IMR-90 (cell line): ENCODE data around the gene PLD5. TPM values are rescaled to one million over a fixed set of nuclear protein-coding genes. Genes with fewer than 3 reads are reported as not detected.
"Not testable (repeated sequence)": the region's sequence is repeated elsewhere in the genome, so short reads cannot be mapped to it uniquely, and the experiment has no call there.

Source experiments
- ATAC-seq: fragments of 200-7000 bp; cut with Tn5 transposase; 2 replicates; pipeline ENCODE4 v1.9.1; 2020; ENCODE audit warnings: low read depth, mild to moderate bottlenecking, moderate library complexity
- BruUV-seq: library from RNA; stranded (reverse); fragments of 400-500 nt; replicated peaks from 2 replicates; lab custom pipeline; 2021; lab: Mats Ljungman, UMichigan
- CTCF ChIA-PET: fragments of 300-600 bp; formaldehyde crosslinking; extraction: SDS; loops from one replicate; lab custom pipeline; 2021; ENCODE audit warnings: antibody characterized with exemption; lab: Yijun Ruan, JAX
- POLR2A ChIA-PET: fragments of 300-600 bp; sonication (Branson Sonifier 250); formaldehyde crosslinking; loops from one replicate; lab custom pipeline; 2022; ENCODE audit warnings: antibody characterized with exemption; ENCODE audit not compliant: unreplicated experiment; lab: Charles Lee
- DNase-seq: peaks from one replicate; pipeline ENCODE4 v3.0.0; 2013
- H2AFZ ChIP-seq: replicated peaks from 2 replicates; pipeline ENCODE3; 2013; ENCODE audit warnings: low read length, mild to moderate bottlenecking; ENCODE audit not compliant: poor library complexity
- H2AK5ac ChIP-seq: 2 replicates; pipeline ENCODE4 v1.6.1; 2013; ENCODE audit warnings: low read depth, low read length, inconsistent platforms
- H2AK9ac ChIP-seq: replicated peaks from 2 replicates; pipeline ENCODE3; 2013; ENCODE audit warnings: mild to moderate bottlenecking, low read depth, low read length, moderate library complexity; ENCODE audit not compliant: poor library complexity
- H2BK120ac ChIP-seq: 2 replicates; pipeline ENCODE4 v1.6.1; 2013; ENCODE audit warnings: low read depth, low read length, inconsistent platforms
- H2BK15ac ChIP-seq: 3 replicates; pipeline ENCODE4 v1.6.1; 2013; ENCODE audit warnings: low read depth, low read length, inconsistent platforms
- H2BK20ac ChIP-seq: 2 replicates; pipeline ENCODE4 v1.6.1; 2013; ENCODE audit warnings: low read depth, mild to moderate bottlenecking, inconsistent platforms, low read length, moderate library complexity
- H2BK5ac ChIP-seq: 2 replicates; pipeline ENCODE4 v1.6.1; 2013; ENCODE audit warnings: mild to moderate bottlenecking, low read depth, low read length, inconsistent platforms; ENCODE audit not compliant: poor library complexity, severe bottlenecking
- H3K14ac ChIP-seq: replicated peaks from 2 replicates; pipeline ENCODE4 v1.6.1; 2013; ENCODE audit warnings: low read depth, low read length, inconsistent platforms
- H3K18ac ChIP-seq: 2 replicates; pipeline ENCODE4 v1.6.1; 2013; ENCODE audit warnings: low read depth, low read length, control low read depth
- H3K23ac ChIP-seq: 2 replicates; pipeline ENCODE4 v1.6.1; 2013; ENCODE audit warnings: low read depth, low read length, inconsistent platforms
- H3K27ac ChIP-seq: 2 replicates; pipeline ENCODE4 v1.5.1; 2013; ENCODE audit warnings: mild to moderate bottlenecking, control low read depth, low read length; ENCODE audit not compliant: insufficient read depth
- H3K27me3 ChIP-seq: 2 replicates; pipeline ENCODE4 v1.6.1; 2013; ENCODE audit warnings: low read length; ENCODE audit not compliant: control insufficient read depth, insufficient read depth
- H3K36me3 ChIP-seq: 2 replicates; pipeline ENCODE4 v1.6.1; 2013; ENCODE audit warnings: low read length, mixed read lengths; ENCODE audit not compliant: control insufficient read depth, insufficient read depth
- H3K4ac ChIP-seq: 2 replicates; pipeline ENCODE4 v1.6.1; 2013; ENCODE audit warnings: low read depth, low read length, inconsistent platforms
- H3K4me1 ChIP-seq: 2 replicates; pipeline ENCODE4 v1.6.1; 2013; ENCODE audit warnings: low read length, mixed read lengths; ENCODE audit not compliant: control insufficient read depth, insufficient read depth
- H3K4me2 ChIP-seq: 2 replicates; pipeline ENCODE4 v1.6.1; 2013; ENCODE audit warnings: low read depth, mild to moderate bottlenecking, control low read depth, low read length, moderate library complexity
- H3K4me3 ChIP-seq: 2 replicates; pipeline ENCODE4 v1.5.1; 2013; ENCODE audit warnings: low read depth, mild to moderate bottlenecking, control low read depth, low read length, moderate library complexity; ENCODE audit not compliant: insufficient read depth
- H3K56ac ChIP-seq: 2 replicates; pipeline ENCODE4 v1.6.1; 2013; ENCODE audit warnings: low read length, inconsistent platforms; ENCODE audit not compliant: insufficient read depth; ENCODE audit errors: extremely low read depth
- H3K79me1 ChIP-seq, 2 experiments: 2 replicates each; pipeline ENCODE4 v1.6.1; 2013; ENCODE audit warnings: low read length in 2 of 2, inconsistent platforms in 1 of 2, low read depth in 1 of 2
- H3K9ac ChIP-seq: 2 replicates; pipeline ENCODE4 v1.6.1; 2013; ENCODE audit warnings: low read depth, low read length, control low read depth
- H3K9me1 ChIP-seq: 2 replicates; pipeline ENCODE4 v1.6.1; 2013; ENCODE audit warnings: low read length, inconsistent platforms; ENCODE audit not compliant: insufficient read depth
- H3K9me3 ChIP-seq: 2 replicates; pipeline ENCODE4 v1.6.1; 2013; ENCODE audit warnings: low read length; ENCODE audit not compliant: control insufficient read depth, insufficient read depth
- H4K20me1 ChIP-seq: 2 replicates; pipeline ENCODE4 v1.6.1; 2013; ENCODE audit warnings: low read length, inconsistent platforms; ENCODE audit not compliant: insufficient read depth
- H4K5ac ChIP-seq: 2 replicates; pipeline ENCODE4 v1.6.1; 2013; ENCODE audit warnings: mild to moderate bottlenecking, low read depth, low read length, control low read depth
- H4K8ac ChIP-seq, 2 experiments: 2 replicates each; pipeline ENCODE4 v1.6.1; 2013; ENCODE audit warnings: low read depth in 2 of 2, low read length in 2 of 2, control low read depth in 1 of 2, inconsistent platforms in 1 of 2
- H4K91ac ChIP-seq: 2 replicates; pipeline ENCODE4 v1.6.1; 2013; ENCODE audit warnings: low read depth, low read length, inconsistent platforms; ENCODE audit not compliant: insufficient read depth
- USF2 ChIP-seq: fragments of 150-350 bp; IDR thresholded peaks from 2 replicates; pipeline ENCODE4 v1.6.1; 2017; ENCODE audit warnings: mild to moderate bottlenecking, antibody characterized with exemption, low read length, low read depth
- WGBS, 2 experiments: methylation state at CpG; one replicate each; pipeline versions ENCODE4 v1.1.5 to v1.1.7; 2013; ENCODE audit warnings: missing lambda C conversion rate in 2 of 2; ENCODE audit not compliant: insufficient read length in 1 of 2; ENCODE audit errors: extremely low coverage in 2 of 2; 5-methylcytosine and 5-hydroxymethylcytosine counted together
- dilution Hi-C: fragments of 300-500 bp; cut with HindIII; formaldehyde crosslinking; loops from one replicate; pipeline ENCODE4 v1.14.3; 2018; ENCODE audit warnings: low sequenced_read_pairs; ENCODE audit not compliant: unreplicated experiment
- in situ Hi-C: fragments of 300-500 bp; cut with MboI; formaldehyde crosslinking; loops from 3 replicates; pipeline ENCODE4 v1.14.3; 2019; ENCODE audit warnings: low sequenced_read_pairs, inconsistent platforms, mixed read lengths
- intact Hi-C: fragments of 100-400 bp; cut with micrococcal nuclease; formaldehyde crosslinking; loops from 2 replicates; pipeline ENCODE4 v1.10.0; 2022
- polyA plus RNA-seq, 3 experiments: library from polyadenylated mRNA; depleted of rRNA; stranded (reverse); fragments of >200 nt; gene quantifications; 2 replicates each; pipeline ENCODE4 v1.2.3, GENCODE V29; 2012; ENCODE audit warnings: low replicate concordance in 1 of 3
- total RNA-seq: library from RNA; depleted of rRNA; stranded (reverse); fragments of >200 nt; gene quantifications from 2 replicates; pipeline ENCODE4 v1.2.3, GENCODE V29; 2012

PLD5 gene
- total and polyA plus RNA-seq, 2 of the 4 experiments (the other 2 are of a cell fraction), result not detected

GRCh38 chr1:242462867-242463266, 61.6 kb downstream of the PLD5 start:
- CTCF ChIA-PET, result no interaction called here
- H3K9me1 ChIP-seq, result no peaks in the 10 kb centered on the region
- no peaks in the 10 kb centered on the region for H3K4me1 ChIP-seq
- intact Hi-C loops, result no loop called here
- H3K9ac ChIP-seq, result no peak overlapping the region
- TF ChIP-seq USF2, result no peak
- H2BK15ac ChIP-seq, result no peak overlapping the region
- no peak overlapping the region for H2AK9ac ChIP-seq
- no peak overlapping the region for H4K91ac ChIP-seq
- no peaks in the 10 kb centered on the region for H3K79me1 ChIP-seq
- no TSS peak for BruUV-seq
- H3K23ac ChIP-seq, result no peak overlapping the region
- 57% methylated on average over 4 of the region's 7 CpGs; no CpG with 5 or more reads in 1 of the 2 experiments for WGBS, 2 experiments
- no peak overlapping the region for H3K56ac ChIP-seq
- no peak overlapping the region for H3K4me3 ChIP-seq
- POLR2A ChIA-PET, result no interaction called here
- no peak overlapping the region for H3K14ac ChIP-seq
- H2BK20ac ChIP-seq, result no peak overlapping the region
- H2BK120ac ChIP-seq, result no peak overlapping the region
- H2AFZ ChIP-seq, result no peak overlapping the region
- no peak overlapping the region for H3K18ac ChIP-seq
- H2BK5ac ChIP-seq, result no peak overlapping the region
- no peaks in the 10 kb centered on the region for H4K20me1 ChIP-seq
- no peaks in the 10 kb centered on the region for H3K27me3 ChIP-seq
- no peak overlapping the region for H3K27ac ChIP-seq
- peaks cover 9% of the 10 kb centered on the region for H3K9me3 ChIP-seq
- H3K4ac ChIP-seq, result no peak overlapping the region
- no peaks in the 10 kb centered on the region for H3K36me3 ChIP-seq
- dilution Hi-C loops, result no loop called here
- in situ Hi-C loops, result loop anchor here (25.0 kb wide), 1 partner anchor 849 kb away; no protein-coding TSS in a partner anchor
- no peak for DNase-seq
- ATAC-seq, result no peak
- no peak overlapping the region for H3K4me2 ChIP-seq
- H4K5ac ChIP-seq, result no peak overlapping the region
- H2AK5ac ChIP-seq, result no peak overlapping the region
- no peak overlapping the region for H4K8ac ChIP-seq

GRCh38 chr1:242459740-242460139, 64.8 kb downstream of the PLD5 start:
- H3K27me3 ChIP-seq, dilution Hi-C loops, H3K9me3 ChIP-seq, H2AK5ac ChIP-seq, H4K5ac ChIP-seq, H3K4me2 ChIP-seq, H4K20me1 ChIP-seq, intact Hi-C loops, H2BK120ac ChIP-seq, H4K91ac ChIP-seq, H2AFZ ChIP-seq, H4K8ac ChIP-seq, H3K18ac ChIP-seq, H3K79me1 ChIP-seq, H3K23ac ChIP-seq, H3K4me1 ChIP-seq, H3K4ac ChIP-seq, H3K9ac ChIP-seq, H3K4me3 ChIP-seq, H2AK9ac ChIP-seq, DNase-seq, ATAC-seq, POLR2A ChIA-PET, H2BK15ac ChIP-seq, H3K36me3 ChIP-seq, H2BK20ac ChIP-seq, H3K9me1 ChIP-seq, H2BK5ac ChIP-seq, BruUV-seq, H3K56ac ChIP-seq, H3K14ac ChIP-seq, H3K27ac ChIP-seq: not testable (repeated sequence)
- CTCF ChIA-PET, result interaction anchor here (1.1 kb wide), 1 partner anchor 10 kb away, joined by 3 read pairs; no protein-coding TSS in a partner anchor
- no CpG with 5 or more reads among the region's 5 CpGs for WGBS, 2 experiments
- in situ Hi-C loops, result loop anchor here (25.0 kb wide), 1 partner anchor 853 kb away; no protein-coding TSS in a partner anchor
